Retinal pigment epithelial cell (primary cell): ENCODE data around the gene UCP2.

Experiments
- DNase-seq: peaks from one replicate; pipeline ENCODE4 v3.0.0-alpha.2; 2010; ENCODE audit warnings: low read depth
- H3K4me3 ChIP-seq: 2 replicates; pipeline ENCODE4 v1.5.1; 2011; ENCODE audit warnings: mild to moderate bottlenecking, low read length, control low read depth, moderate library complexity
- TF ChIP-seq, protein P1 (sequence below): conservative IDR thresholded peaks from 2 replicates; pipeline ENCODE4 v1.5.1; 2011; ENCODE audit warnings: low read depth, low read length, control low read depth, inconsistent platforms

UCP2 gene

DNA sequence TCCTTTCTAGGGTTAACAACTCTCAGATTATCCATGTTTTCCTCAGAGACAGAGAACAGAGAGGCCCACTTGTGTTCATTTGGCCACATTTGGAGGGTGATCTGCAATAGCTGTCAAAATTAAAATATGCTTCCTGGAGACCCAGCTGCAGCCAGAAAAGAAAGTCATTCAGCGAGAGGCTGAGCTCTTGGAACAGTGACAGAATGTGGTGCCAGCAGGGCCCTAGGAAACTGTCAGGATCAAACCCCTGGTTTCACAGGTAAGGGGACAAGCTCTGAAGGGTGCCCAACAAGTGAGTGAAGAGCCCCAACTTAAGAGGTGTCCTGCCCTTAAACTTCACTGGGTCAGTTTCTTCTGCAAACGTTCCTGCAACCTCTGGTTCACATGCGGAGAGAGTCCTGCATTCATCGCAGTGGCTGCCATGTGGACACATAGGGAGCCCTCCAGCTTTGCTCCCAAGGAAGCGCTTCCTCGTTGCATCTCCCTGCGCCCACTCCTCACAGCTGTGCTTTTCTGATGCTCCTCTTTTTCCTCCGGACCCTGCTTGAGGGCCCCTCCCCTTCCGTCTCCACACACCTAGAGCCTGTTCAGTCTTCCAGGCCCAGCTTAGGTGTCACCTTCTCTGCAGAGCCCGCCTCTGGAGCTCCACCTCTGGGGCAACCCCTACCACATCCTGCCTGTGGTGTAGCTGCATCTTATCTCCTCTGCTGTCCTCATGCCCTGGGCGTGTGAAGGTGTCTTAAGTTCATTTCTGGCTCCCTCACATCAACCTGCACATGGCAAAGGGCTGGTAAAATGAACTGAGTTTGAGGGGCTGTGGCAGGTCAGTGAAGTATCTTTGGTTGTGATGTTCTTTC lies 22.3 kb upstream of the UCP2 start:
- no peak overlapping the region for H3K4me3 ChIP-seq
- DNase-seq = no peak
- TF ChIP-seq, protein P1, sequence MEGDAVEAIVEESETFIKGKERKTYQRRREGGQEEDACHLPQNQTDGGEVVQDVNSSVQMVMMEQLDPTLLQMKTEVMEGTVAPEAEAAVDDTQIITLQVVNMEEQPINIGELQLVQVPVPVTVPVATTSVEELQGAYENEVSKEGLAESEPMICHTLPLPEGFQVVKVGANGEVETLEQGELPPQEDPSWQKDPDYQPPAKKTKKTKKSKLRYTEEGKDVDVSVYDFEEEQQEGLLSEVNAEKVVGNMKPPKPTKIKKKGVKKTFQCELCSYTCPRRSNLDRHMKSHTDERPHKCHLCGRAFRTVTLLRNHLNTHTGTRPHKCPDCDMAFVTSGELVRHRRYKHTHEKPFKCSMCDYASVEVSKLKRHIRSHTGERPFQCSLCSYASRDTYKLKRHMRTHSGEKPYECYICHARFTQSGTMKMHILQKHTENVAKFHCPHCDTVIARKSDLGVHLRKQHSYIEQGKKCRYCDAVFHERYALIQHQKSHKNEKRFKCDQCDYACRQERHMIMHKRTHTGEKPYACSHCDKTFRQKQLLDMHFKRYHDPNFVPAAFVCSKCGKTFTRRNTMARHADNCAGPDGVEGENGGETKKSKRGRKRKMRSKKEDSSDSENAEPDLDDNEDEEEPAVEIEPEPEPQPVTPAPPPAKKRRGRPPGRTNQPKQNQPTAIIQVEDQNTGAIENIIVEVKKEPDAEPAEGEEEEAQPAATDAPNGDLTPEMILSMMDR = no peak

DNA sequence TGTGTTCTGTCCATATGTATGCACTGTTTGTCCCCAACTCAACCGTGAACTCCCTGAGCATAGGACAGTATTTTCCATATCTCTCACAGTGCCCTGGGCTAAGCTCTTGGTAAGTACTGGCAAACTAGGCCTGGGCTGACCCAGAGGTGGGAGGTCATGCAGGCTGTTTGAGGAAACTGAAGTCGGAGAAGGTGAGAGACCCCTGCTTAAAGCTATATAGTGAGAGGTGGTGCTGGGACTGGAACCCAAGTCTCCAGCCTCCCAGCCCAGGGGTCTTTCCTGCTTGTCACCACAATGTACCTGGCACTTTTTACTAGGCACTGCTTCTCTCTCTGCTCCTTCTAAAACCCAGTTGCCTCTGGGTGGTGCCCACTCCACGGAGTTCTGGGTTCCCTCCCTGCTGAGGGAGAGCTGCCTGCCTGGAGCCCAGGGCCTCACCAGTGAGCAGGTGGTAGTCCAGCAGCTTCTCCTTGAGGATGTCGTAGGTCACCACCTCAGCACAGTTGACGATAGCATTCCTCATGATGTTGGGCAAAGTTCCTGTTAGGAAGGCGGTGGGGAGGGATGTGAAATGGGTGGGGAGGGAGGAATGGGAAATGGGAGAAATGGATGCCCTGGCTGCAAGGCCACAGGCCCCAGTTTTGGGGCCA lies 21.5 kb upstream of the UCP2 start:
- no peak for DNase-seq
- TF ChIP-seq, protein P1 = no peak
- no peak overlapping the region for H3K4me3 ChIP-seq

- H3K4me3 ChIP-seq = no peak overlapping the region
- DNase-seq = no peak
- TF ChIP-seq, protein P1 = no peak
Observed at GRCh38 chr11:74002832-74003231, 20.2 kb upstream of the UCP2 start.

DNA sequence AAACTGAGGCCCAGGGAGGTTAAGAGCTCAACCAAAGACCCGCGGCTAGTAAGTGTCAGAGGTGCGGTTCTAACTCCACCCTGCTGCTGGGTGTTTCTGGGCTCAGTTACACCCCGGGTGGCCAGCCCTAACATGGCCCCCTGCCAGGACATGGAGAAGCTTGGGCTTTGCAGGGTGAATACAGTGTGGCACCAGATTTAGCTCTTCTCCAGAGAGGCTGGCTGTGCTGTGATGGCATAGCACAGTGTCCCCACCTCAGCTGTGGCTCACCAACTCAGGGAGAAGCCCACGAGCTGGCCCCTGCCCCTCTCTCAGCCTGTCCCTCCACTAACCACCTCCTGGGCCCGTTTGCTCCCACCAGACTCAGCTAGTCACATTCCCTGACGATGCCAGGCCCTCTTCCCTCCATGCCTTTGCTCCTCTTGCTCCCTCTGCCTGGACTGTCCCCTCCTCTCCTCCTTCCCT lies 19.2 kb upstream of the UCP2 start:
- no peak overlapping the region for H3K4me3 ChIP-seq
- DNase-seq = no peak
- TF ChIP-seq, protein P1 = no peak

DNA sequence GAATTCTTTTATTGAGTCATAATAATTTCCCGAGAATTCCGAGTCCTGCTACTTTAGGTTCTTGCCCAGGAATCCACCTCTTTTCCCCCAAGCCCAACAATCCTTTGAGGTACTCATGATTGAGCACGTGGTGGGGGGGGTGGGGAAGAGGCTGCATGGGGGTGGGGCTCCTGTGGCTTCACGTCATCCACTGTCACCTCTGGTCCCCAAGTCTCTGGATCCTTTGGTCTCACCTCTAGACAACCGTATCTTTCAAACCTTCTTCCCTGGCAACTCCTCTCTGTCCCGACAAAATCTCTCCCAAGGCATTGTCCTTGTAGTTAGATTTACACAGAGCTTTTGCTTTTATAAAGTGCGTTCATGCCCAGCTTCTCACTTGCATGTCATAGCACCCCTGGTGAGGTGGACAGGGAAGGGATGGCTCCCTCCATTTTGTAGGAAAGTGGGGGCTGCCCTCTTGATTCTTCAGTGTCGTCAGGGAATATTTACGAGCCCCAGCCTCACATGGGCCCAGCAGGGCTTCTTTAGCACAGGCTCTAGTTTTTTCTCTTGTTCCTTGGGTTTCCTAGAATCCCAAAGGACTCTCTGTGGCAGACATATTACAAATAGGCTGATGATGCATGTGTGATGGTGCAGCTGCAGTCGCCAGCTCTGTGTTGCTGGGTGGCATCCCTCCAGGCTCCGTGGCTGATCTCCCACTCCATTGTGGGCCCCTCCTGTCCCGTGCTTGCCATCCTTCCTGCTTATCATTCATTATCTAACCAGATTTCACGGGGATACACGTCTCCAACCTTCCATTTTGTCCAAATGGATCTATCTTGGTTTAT lies 17.9 kb upstream of the UCP2 start:
- H3K4me3 ChIP-seq = no peak overlapping the region
- DNase-seq = no peak
- TF ChIP-seq, protein P1 = no peak

- H3K4me3 ChIP-seq = no peak overlapping the region
- DNase-seq = no peak
- TF ChIP-seq, protein P1 = no peak
Observed at GRCh38 chr11:73999581-74000306, 17.1 kb upstream of the UCP2 start.
